NCI-H146 treated with DMSO at 0.1 percent for 48 hours (cell line): ENCODE results near the gene CIDEA.
A peak's percentile ranks its signal among the peaks of the same experiment; 100 is the strongest.
"Not testable (repeated sequence)": the region's sequence is repeated elsewhere in the genome, so short reads cannot be mapped to it uniquely, and the experiment has no call there.

Experiments
- DNase-seq: peaks from one replicate; lab custom pipeline; 2025; ENCODE audit not compliant: unreplicated experiment; lab: John Stamatoyannopoulos, UW

The CIDEA gene

GRCh38 chr18:12254136-12254819 is at the start of gene CIDEA:
CIDEA (plus strand) TSS chr18:12254361; CDS start chr18:12254384, 23 bp downstream.
- DNase-seq: no peak

- DNase-seq: not testable (repeated sequence)
These were observed 45.6 kb upstream of the CIDEA start for GRCh38 chr18:12208296-12209153.

GRCh38 chr18:12212308-12212707 is 41.9 kb upstream of the CIDEA start:
- DNase-seq: not testable (repeated sequence)

GRCh38 chr18:12214296-12215005 is 39.7 kb upstream of the CIDEA start:
- not testable (repeated sequence) for DNase-seq

- DNase-seq: not testable (repeated sequence)
These were observed 37.7 kb upstream of the CIDEA start for GRCh38 chr18:12216471-12216870.

- not testable (repeated sequence) for DNase-seq
These were observed 35.6 kb upstream of the CIDEA start for GRCh38 chr18:12218603-12219002.

- not testable (repeated sequence) for DNase-seq
These were observed 32.1 kb upstream of the CIDEA start for GRCh38 chr18:12222041-12222440.

- not testable (repeated sequence) for DNase-seq
These were observed 30.8 kb upstream of the CIDEA start for GRCh38 chr18:12223326-12223725.

GRCh38 chr18:12226807-12227206 is 27.4 kb upstream of the CIDEA start:
- DNase-seq: not testable (repeated sequence)

GRCh38 chr18:12227399-12228186 is 26.6 kb upstream of the CIDEA start:
- not testable (repeated sequence) for DNase-seq

GRCh38 chr18:12228308-12228707 is 25.9 kb upstream of the CIDEA start:
- DNase-seq: not testable (repeated sequence)

GRCh38 chr18:12230561-12230960 is 23.6 kb upstream of the CIDEA start:
- not testable (repeated sequence) for DNase-seq

GRCh38 chr18:12231040-12231882 is 22.9 kb upstream of the CIDEA start:
- DNase-seq: no peak

GRCh38 chr18:12231986-12232385 is 22.2 kb upstream of the CIDEA start:
- no peak for DNase-seq

- DNase-seq: no peak
These were observed 20.8 kb upstream of the CIDEA start for GRCh38 chr18:12233378-12233777.

GRCh38 chr18:12234451-12235190 is 19.5 kb upstream of the CIDEA start:
- no peak for DNase-seq

- DNase-seq: no peak
These were observed 18.0 kb upstream of the CIDEA start for GRCh38 chr18:12236141-12236540.

- DNase-seq: peak; percentile 24
These were observed 17.0 kb upstream of the CIDEA start for GRCh38 chr18:12236934-12237832.
